ENCODE measurements around the gene PPP4R2. TPM values are rescaled to one million over a fixed set of nuclear protein-coding genes. Genes with fewer than 3 reads are reported as not detected.

The PPP4R2 gene
- total RNA-seq, 4 donors from 2014 or later, result 22.7 to 38.9 (median 30.6) TPM

DNA sequence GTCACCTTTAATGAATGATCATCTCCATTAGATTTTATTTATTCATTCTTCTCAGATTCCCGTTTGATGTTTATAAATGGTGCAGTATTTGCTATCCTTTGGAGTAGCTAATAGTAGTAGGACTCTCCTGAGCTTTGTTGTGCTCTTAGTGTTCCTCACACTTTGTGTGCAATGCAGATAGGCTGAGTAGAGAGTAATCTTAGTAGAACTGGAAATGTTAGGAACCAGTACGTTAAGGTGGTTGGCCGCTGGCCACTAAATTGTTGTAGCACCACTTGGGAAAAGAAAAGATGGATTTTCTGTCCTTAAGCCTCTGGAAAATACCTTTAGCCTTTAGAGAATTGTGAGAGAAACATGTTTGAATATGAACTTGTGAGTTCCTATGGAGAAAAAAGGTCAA, 44.9 kb downstream of the PPP4R2 start:
- Histone ChIP-seq H3K9me3 (no peaks in the 10 kb centered on the region), H3K4me3 (no peak overlapping the region), H3K27me3 (no peaks in the 10 kb centered on the region), H3K4me1 (peaks cover 0 to 88% (median 19%) of the 10 kb centered on the region in 3 donors), H3K36me3 (no peaks in the 10 kb centered on the region), H3K27ac (peak overlapping the region in 2 of 4 donors; percentile 58 to 65)
- intact Hi-C loops (cut with DNase I), result no loop called here
- no peak for DNase-seq
- 26 to 27% methylated on average over 3 of the region's 3 CpGs for WGBS, 2 donors
- no peak for TF ChIP-seq POLR2A (IDR thresholded peaks at IDR 0.05)
- TF ChIP-seq, protein P1, sequence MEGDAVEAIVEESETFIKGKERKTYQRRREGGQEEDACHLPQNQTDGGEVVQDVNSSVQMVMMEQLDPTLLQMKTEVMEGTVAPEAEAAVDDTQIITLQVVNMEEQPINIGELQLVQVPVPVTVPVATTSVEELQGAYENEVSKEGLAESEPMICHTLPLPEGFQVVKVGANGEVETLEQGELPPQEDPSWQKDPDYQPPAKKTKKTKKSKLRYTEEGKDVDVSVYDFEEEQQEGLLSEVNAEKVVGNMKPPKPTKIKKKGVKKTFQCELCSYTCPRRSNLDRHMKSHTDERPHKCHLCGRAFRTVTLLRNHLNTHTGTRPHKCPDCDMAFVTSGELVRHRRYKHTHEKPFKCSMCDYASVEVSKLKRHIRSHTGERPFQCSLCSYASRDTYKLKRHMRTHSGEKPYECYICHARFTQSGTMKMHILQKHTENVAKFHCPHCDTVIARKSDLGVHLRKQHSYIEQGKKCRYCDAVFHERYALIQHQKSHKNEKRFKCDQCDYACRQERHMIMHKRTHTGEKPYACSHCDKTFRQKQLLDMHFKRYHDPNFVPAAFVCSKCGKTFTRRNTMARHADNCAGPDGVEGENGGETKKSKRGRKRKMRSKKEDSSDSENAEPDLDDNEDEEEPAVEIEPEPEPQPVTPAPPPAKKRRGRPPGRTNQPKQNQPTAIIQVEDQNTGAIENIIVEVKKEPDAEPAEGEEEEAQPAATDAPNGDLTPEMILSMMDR (IDR thresholded peaks at IDR 0.05), result no peak

DNA sequence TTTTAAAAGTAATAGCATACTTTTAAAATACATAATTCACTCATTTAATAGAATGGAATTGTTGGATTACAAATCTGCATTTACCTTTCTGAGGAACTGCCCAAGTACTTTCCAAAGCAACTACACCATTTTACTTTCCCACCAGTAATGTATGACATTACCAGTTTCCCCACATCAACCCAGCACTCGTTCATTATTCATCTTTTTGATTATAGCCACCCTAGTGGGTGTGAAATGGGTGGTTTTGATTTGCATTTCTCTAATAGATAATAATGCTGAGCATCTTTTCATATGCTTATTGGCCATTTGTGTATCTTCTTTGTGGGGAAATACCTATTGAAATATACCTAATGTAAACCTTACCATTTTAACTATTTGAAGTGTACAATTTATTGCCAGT, 46.8 kb downstream of the PPP4R2 start:
- H3K27ac ChIP-seq, result no peak overlapping the region
- H3K9me3 ChIP-seq, result no peaks in the 10 kb centered on the region
- intact Hi-C loops (cut with DNase I), result no loop called here
- peaks cover 0 to 8% (median 0%) of the 10 kb centered on the region in 3 donors for H3K36me3 ChIP-seq
- H3K27me3 ChIP-seq, result no peaks in the 10 kb centered on the region
- no peak overlapping the region for H3K4me3 ChIP-seq
- H3K4me1 ChIP-seq, result peaks cover 0 to 73% (median 15%) of the 10 kb centered on the region in 3 donors
- 55 to 79% methylated on average over 1 of the region's 1 CpG for WGBS, 2 donors
- no peak for DNase-seq
- TF ChIP-seq, protein P1 (IDR thresholded peaks at IDR 0.05), result no peak
- TF ChIP-seq POLR2A (IDR thresholded peaks at IDR 0.05), result no peak

DNA sequence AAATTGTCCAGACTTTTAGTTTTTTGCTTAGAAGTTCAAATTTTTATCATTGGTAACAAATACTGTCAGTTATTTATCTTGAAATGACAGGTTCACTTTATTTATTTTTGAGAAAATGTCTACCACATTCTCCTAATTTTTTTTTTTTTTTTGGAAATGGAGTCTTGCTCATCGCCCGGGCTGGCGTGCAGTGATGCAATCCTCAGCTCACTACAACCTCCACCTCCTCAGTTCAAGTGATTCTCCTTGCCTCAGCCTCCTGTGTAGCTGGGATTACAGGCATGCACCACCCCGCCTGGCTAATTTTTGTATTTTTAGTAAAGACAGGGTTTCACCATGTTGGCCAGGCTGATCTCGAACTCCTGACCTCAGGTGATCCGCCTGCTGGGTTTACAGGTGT, 48.8 kb downstream of the PPP4R2 start:
- peaks cover 0 to 15% (median 0%) of the 10 kb centered on the region in 3 donors for H3K36me3 ChIP-seq
- H3K27me3 ChIP-seq, result no peaks in the 10 kb centered on the region
- 53 to 74% methylated on average over 6 of the region's 6 CpGs for WGBS, 2 donors
- intact Hi-C loops (cut with DNase I), result no loop called here
- TF ChIP-seq POLR2A (IDR thresholded peaks at IDR 0.05), result no peak
- TF ChIP-seq, protein P1 (IDR thresholded peaks at IDR 0.05), result no peak
- no peak overlapping the region for H3K27ac ChIP-seq
- H3K4me1 ChIP-seq, result peaks cover 0 to 60% (median 15%) of the 10 kb centered on the region in 3 donors
- DNase-seq, result no peak
- no peaks in the 10 kb centered on the region for H3K9me3 ChIP-seq
- no peak overlapping the region for H3K4me3 ChIP-seq

DNA sequence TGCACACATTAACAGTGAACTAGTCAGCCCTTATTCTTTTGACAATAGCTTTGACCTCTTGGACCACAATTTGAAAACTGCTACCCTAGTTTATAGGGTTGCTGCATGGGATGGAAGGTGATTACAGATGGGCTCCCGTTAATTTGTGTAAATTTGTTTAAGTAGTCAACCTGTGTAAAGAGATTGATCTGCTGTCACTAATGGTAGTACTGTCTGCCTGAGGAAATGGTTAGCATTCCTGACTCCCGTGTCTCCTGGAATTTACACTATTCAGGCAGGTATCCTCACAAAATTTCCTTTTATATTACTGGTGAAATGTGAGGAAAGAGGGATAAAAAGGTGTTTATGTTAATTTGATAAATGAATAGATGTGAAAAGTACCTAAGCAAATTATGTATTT, 49.6 kb downstream of the PPP4R2 start:
- peaks cover 0 to 20% (median 0%) of the 10 kb centered on the region in 3 donors for H3K36me3 ChIP-seq
- no peaks in the 10 kb centered on the region for H3K9me3 ChIP-seq
- no peak overlapping the region for H3K27ac ChIP-seq
- whole genome bisulfite sequencing, 2 donors, result 44 to 47% methylated on average over 2 of the region's 2 CpGs
- intact Hi-C loops (cut with DNase I), result no loop called here
- DNase-seq, result no peak
- H3K4me3 ChIP-seq, result no peak overlapping the region
- H3K4me1 ChIP-seq, result peaks cover 0 to 52% (median 11%) of the 10 kb centered on the region in 3 donors
- H3K27me3 ChIP-seq, result no peaks in the 10 kb centered on the region
- TF ChIP-seq POLR2A (IDR thresholded peaks at IDR 0.05), result no peak
- TF ChIP-seq, protein P1 (IDR thresholded peaks at IDR 0.05), result no peak

DNA sequence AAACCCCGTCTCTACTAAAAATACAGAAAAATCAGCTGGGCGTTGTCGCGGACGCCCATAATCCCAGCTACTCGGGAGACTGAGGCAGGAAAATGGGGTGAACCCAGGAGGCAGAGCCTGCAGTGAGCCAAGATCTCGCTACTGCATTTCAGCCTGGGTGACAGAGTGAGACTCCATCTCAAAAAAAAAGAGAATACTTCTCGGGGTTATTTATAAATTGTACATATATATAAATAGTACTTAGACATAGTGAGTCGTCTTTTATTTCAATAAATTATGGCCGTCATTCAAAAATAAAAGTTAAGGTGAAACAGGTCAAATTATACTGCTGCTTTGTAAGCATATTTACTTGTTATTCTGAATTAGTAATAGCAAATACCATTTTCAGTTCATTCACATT, 52.7 kb downstream of the PPP4R2 start:
- Histone ChIP-seq H3K27ac (no peak overlapping the region), H3K36me3 (peaks cover 0 to 24% (median 0%) of the 10 kb centered on the region in 3 donors), H3K4me3 (no peak overlapping the region), H3K4me1 (peaks cover 0 to 39% (median 0%) of the 10 kb centered on the region in 3 donors), H3K27me3 (no peaks in the 10 kb centered on the region), H3K9me3 (no peaks in the 10 kb centered on the region)
- no peak for DNase-seq
- WGBS, 2 donors, result 79 to 88% methylated on average over 10 of the region's 10 CpGs
- TF ChIP-seq POLR2A (IDR thresholded peaks at IDR 0.05), result no peak
- TF ChIP-seq, protein P1 (IDR thresholded peaks at IDR 0.05), result no peak
- intact Hi-C loops (cut with DNase I), result no loop called here

Data from esophagus squamous epithelium (tissue), 5 donors.